ENCODE data around the gene PZP.
"Not testable (repeated sequence)": the region's sequence is repeated elsewhere in the genome, so short reads cannot be mapped to it uniquely, and the experiment has no call there.

The PZP gene

GRCh38 chr12:9180810-9181209 is 27.4 kb downstream of the PZP start:
- DNase-seq (ENCODE audit: low spot score) = no peak

DNA sequence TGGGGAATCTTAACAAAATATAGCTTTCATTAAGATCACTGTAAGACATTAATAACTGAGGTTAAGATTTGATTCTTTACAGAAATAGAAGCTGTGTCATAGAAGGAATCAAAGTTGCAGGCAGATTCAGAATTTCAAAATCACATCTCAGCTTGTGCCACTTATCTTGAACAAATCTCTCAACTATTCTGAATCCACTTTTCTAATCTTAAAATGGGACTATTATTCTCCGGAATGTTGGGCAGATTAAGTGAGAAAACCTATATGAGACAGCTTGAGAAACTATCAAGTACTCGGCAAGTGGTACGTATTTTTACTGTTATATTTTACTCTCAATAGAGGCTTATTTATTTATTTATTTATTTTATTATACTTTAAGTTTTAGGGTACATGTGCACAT is 28.4 kb downstream of the PZP start:
- no peak for DNase-seq (ENCODE audit: low spot score)

DNA sequence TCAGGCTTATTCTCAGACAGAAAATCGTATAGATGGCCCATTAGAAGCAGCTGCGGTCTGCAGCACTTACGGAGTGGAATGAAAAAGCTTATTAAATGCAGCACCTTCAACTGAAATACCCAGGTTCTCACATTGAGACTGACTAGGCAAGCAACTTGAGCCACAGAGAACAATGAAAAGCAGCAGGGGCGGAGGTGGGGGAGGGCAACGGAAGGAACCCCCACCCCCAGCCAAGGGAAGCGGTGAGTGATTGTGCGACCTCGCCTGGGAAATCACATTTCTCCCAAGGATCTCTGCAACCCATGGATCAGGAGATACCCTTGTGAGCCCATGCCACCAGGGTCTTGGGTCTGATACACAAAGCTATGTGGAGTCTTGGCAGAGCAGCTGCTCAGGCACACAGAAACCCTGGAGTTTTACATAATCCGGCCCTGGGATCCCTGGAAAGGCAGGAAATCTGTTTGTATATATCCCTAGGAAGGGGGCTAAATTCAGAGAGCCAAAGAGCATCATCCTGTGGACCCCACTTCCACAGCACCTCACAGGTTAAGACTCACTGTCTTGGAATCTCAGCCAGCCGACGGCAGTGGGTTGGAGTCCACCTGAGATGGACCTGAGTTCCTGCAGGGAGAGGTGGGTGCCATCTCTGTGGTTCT is 38.1 kb downstream of the PZP start:
- no peak for DNase-seq (ENCODE audit: low spot score)

DNA sequence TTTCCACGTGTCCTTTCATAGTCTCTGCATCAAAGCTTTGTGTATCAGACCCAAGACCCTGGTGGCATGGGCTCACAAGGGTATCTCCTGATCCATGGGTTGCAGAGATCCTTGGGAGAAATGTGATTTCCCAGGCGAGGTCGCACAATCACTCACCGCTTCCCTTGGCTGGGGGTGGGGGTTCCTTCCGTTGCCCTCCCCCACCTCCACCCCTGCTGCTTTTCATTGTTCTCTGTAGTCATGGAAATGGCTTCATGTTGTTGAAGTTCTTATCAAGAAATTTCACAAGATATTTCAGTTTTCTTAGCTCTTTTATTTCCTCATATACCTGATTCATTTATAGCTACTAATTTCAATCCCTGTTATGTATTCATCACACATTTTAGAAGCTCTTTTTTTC is 40.9 kb downstream of the PZP start:
- not testable (repeated sequence) for DNase-seq (ENCODE audit: low spot score)

DNA sequence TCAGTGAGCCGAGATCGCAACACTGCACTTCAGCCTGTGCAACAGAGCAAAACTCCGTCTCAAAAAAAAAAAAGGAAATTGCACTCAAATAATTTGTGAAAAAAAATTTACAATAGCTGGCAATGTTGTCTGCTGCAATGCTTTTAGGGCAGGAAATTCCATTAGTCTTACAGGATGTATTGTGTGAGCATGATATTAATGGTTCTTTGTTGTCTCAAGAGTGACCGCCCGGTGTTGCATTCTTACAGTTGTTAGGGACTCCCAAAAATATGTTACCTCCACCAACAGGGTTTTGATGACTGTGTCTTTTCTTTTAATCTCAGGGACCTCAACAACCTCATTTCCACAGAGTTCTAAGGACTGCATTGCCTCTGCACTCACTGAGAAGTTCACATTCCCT is 44.8 kb downstream of the PZP start:
- no peak for DNase-seq (ENCODE audit: low spot score)

DNA sequence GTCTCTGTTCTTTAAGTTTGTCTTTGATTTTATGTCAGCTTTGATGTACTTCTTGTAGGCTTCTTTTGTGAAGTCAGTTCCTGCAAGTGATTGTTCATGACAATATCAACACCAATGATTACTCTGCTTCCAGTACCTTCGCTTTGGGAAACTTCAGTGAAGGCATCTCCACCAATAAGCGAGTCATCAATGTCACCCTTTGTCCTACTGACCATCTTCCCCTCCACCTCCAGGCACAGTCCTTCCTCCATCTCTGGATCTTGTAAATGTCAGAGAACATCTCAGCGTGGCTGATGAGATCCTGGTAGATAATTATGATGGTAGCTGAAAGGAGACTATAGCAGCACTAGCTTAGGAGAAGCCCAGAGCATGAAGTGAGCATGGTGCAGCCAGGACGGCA is 52.1 kb downstream of the PZP start:
- no peak for DNase-seq (ENCODE audit: low spot score)

- DNase-seq (ENCODE audit: low spot score) = no peak
Measured at GRCh38 chr12:9149372-9149771, 58.8 kb downstream of the PZP start.

GRCh38 chr12:9148926-9149325 is 59.3 kb downstream of the PZP start:
- DNase-seq (ENCODE audit: low spot score) = no peak

GRCh38 chr12:9147461-9147860 is 60.7 kb downstream of the PZP start:
- DNase-seq (ENCODE audit: low spot score) = no peak

DNA sequence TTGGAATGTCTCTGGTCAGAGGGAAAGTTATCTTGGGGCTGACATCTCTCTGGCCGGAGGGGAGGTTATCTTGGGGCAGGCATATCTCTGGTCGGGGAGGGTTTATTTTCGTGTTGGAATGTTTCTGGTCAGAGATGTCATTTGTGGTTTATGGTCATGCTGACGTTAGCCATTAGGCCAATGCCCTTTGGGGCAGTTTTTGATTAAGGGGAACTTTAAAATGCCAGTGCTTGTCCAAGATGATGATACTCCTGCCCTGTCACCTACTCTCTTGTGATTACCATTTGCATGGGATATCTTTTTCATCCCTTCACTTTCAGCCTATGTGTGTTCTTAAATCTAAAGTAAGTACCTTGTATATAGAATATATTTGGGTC is 63.5 kb downstream of the PZP start:
- no peak for DNase-seq (ENCODE audit: low spot score)

DNA sequence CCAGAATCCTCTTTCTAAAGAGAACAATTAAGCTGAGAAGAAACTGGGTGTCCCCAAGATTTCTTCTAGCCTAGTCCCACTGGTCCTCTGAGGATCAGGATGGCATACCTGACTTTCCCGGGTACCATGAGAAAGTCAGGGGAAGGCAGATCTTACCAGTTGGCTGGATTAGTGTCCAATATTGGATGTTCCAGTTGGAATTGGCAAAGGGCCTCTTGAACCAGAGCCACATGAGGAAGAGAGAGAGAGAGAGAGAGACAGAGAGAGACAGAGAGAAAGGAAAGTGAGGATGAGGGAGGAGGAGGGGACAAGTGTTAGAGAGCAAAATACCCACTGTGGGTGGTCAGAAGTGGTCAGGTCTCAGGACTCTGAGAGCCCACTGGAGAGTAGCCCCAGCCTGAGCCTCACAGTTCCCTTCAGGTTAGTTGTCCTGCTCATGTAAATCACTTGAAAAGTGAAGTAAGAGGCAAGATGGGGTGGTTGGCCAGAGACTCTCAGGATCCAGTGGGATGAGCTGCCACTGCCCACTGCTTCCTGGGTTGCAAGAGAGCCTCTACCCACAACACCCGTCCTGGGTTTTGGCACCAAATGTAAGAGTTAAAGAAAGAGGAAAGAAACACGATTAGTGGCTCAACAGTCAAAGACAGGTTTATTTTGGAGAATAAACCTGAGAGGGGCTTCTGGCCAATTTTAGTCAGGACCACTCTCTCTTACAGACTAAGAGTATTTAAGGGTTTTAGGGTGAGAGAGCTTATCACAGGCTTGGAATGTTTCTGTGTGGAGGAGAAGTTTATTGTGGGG is 64.1 kb downstream of the PZP start:
- no peak for DNase-seq (ENCODE audit: low spot score)

DNA sequence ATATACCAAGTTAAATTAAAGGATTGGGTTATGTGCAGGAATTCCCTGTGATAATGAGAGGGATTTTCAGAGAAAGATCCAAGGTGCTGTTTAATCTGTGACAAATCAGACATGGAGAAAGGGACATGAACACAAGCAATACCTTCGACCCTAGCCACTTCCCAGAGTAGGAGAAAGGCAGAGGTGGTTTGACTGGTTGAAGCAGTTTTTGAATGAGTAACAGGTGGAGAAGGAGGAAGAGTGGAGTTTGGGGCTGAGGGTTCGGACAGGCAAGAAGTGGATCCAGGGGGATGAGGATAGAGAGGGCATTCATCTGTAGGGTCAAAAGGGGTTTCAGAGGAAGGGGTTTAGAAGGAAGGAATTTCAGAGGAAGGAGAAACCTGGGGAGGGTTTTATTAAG is 65.1 kb downstream of the PZP start:
- no peak for DNase-seq (ENCODE audit: low spot score)

- DNase-seq (ENCODE audit: low spot score) = not testable (repeated sequence)
Measured at GRCh38 chr12:9139588-9140290, 68.5 kb downstream of the PZP start.

DNA sequence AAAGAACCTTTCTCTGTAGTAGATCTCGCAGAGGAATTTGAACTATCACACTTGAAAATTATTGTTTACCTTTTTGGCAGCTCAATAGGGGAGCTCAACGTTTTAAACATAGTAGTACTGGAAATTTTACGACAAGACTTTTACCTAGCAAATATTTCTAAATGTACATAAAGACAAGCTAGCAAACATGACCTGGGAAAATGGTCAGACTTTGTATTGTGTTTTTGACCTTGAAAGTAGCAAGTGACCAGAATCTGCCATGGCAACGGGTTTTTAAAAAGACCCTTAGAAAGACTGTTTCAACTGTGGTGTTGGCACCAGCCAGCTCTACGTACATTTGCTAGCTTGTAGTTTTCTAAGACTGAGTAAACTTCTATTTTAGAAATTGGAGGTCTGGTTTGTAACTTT is 72.3 kb downstream of the PZP start:
- no peak for DNase-seq (ENCODE audit: low spot score)

DNA sequence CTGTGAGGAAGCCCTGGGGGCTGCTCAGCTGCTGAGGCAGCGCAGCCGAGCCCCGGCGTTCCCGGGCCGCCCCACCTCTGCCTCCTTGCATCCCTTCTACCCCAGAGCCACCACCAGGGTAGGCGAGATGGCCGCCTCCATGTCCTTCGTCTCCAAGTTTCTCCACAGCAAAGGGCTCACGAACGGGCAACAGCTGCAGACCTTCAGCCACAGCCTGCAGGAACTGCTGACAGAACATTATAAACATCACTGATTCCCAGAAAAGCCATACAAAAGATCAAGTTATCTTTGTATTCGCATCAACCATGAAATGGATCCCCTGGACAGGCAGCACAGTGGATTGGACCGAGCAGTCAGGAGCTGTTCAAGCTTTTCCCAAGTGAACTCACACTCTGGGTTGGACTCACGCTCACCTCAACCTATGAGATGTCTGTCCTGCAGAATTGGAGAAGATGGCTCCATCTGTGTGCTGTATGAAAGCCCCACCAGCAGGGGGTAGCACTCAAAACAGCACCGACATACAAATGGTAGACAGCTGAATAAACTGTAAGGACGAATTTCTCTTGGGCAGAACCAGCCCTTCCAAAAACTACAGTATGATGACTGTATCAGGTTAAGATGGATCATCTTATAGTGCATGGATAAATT is 73.1 kb downstream of the PZP start:
- no peak for DNase-seq (ENCODE audit: low spot score)

DNA sequence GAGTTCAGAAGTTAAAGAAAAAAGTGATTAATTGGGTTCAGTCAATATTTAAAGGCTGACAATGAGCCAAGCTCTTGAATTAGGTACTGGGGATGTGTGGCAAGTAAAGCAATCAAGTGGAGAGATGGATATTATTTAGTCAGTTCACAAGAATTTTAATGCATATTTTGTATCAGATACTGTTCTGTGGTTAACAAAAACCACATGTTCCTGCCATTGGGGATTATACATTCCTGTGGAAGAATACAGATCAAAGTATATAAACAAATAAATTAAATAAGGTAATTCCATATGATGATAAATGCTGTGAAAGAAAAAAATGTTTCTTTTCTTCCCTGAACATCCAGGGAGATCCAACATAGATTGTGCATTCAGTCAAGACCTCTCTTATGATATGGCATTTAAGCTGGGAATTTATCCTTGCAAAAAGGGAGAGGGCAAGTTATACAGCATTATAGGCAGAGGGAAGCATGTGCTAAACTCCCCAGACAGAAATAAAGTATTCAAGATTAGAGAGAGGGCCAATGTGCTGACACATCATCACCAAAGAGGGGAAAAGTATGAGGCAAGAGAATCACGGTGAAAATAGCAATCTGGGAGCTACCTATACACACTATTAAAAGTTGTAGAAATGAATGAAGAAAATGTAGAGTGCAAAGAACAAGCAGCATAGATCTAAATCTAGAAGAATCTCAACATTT is 74.8 kb downstream of the PZP start:
- no peak for DNase-seq (ENCODE audit: low spot score)

GRCh38 chr12:9132008-9132535 is 76.1 kb downstream of the PZP start:
- no peak for DNase-seq (ENCODE audit: low spot score)

- DNase-seq (ENCODE audit: low spot score) = no peak
Measured at GRCh38 chr12:9130244-9130643, 78.0 kb downstream of the PZP start.

DNA sequence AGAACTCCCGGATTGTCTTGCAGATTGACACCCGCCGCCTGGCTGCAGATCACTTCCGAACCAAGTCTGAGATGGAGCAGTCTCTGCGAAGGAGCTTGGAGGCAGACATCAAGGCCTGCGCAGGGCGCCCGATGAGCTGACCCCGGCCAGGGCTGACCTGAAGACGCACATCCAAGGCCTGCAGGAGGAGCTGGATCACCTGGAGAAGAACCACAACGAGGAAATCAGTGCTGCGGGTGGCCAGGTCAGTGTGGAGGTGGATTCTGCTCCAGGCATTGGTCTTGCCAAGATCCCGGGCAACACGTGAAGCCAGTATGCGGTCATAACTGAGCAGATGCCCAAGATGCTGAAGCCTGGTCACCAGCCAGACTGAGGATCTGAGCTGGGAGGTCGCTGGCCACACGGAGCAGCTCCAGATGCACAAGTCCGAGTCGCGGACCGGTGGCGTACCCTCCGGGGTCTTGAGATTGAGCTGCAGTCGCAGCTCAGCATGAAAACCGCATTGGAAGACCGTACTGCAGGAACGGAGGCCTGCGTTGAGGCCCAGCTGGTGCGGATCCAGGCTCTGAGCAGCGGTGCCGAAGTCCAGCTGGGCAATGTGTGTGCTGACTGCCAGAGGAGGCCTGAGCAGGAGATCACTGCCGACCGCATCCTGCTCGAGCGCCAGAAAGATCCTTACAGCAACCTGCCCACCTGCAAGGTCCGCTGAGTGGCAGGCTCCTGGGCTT is 80.1 kb downstream of the PZP start:
- DNase-seq (ENCODE audit: low spot score) = no peak

DNA sequence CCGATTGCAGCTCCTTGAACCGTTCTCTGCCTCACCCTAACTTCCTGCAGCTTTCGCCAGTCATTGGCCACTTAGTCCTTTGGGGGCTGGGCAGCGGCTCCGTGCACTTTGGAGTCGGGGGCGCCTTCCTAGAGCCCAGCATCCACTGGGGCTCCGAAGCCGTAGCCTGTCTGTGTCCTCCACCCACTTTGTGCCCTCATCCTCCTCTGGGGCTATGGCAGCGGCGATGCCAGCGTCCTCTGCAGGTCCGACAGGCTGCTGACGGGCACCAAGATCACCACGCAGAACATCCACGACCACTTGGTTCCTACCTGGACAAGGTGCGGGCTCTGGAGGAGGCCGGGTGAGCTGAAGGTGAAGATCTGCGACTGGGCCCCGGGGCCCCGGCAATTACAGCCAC is 80.7 kb downstream of the PZP start:
- DNase-seq (ENCODE audit: low spot score) = no peak

- DNase-seq (ENCODE audit: low spot score) = no peak
Measured at GRCh38 chr12:9124383-9125031, 83.7 kb downstream of the PZP start.

All from hepatic stellate cell (primary cell).